Right renal cortex interstitium (tissue), 3 donors: Measurements from ENCODE around the gene ELAVL2. TPM values are rescaled to one million over a fixed set of nuclear protein-coding genes. Genes with fewer than 3 reads are reported as not detected.

Experiments
- DNase-seq, 3 donors: peaks; one replicate each; pipeline ENCODE4 v3.0.0-alpha.2; 2013; ENCODE audit warnings: low read depth in 3 of 3, low spot score in 2 of 3
- polyA plus RNA-seq, 3 donors: library from polyadenylated mRNA; unstranded; fragments of 120-200 nt; gene quantifications; one replicate each; pipeline ENCODE4 v1.2.1, GENCODE V29; 2013; ENCODE audit not compliant: insufficient read length in 3 of 3

ELAVL2 gene
- polyA plus RNA-seq, 3 donors: 3.4 to 4.4 (median 3.6) TPM

- no peak for DNase-seq
These were observed 156.3 kb downstream of the ELAVL2 start for GRCh38 chr9:23669776-23670175.

- DNase-seq: no peak
These were observed 160.4 kb downstream of the ELAVL2 start for GRCh38 chr9:23665635-23666034.

- no peak for DNase-seq
These were observed 161.0 kb downstream of the ELAVL2 start for GRCh38 chr9:23665051-23665450.

- no peak for DNase-seq
These were observed 162.1 kb downstream of the ELAVL2 start for GRCh38 chr9:23663946-23664345.

- DNase-seq: no peak
These were observed 162.5 kb downstream of the ELAVL2 start for GRCh38 chr9:23663536-23663935.

GRCh38 chr9:23663125-23663524 is 162.9 kb downstream of the ELAVL2 start:
- no peak for DNase-seq

- DNase-seq: no peak
These were observed 163.7 kb downstream of the ELAVL2 start for GRCh38 chr9:23662320-23662719.

GRCh38 chr9:23659346-23660006 is 166.6 kb downstream of the ELAVL2 start:
- DNase-seq: no peak

- no peak for DNase-seq
These were observed 167.4 kb downstream of the ELAVL2 start for GRCh38 chr9:23658376-23659258.

- DNase-seq: no peak
These were observed 175.0 kb downstream of the ELAVL2 start for GRCh38 chr9:23651051-23651450.

- DNase-seq: no peak
These were observed 177.4 kb downstream of the ELAVL2 start for GRCh38 chr9:23648651-23649050.

- no peak for DNase-seq
These were observed 181.1 kb downstream of the ELAVL2 start for GRCh38 chr9:23644896-23645295.

GRCh38 chr9:23644326-23644725 is 181.7 kb downstream of the ELAVL2 start:
- no peak for DNase-seq

GRCh38 chr9:23643656-23644258 is 182.3 kb downstream of the ELAVL2 start:
- DNase-seq: no peak
